Fibroblast of the conjunctiva (primary cell): Measurements from ENCODE around the gene ANKRD50.
A peak's percentile ranks its signal among the peaks of the same experiment; 100 is the strongest.

Source experiments
- DNase-seq: peaks from one replicate; pipeline ENCODE4 v3.0.0-alpha.2; 2010; ENCODE audit warnings: low read depth

Gene ANKRD50

DNA sequence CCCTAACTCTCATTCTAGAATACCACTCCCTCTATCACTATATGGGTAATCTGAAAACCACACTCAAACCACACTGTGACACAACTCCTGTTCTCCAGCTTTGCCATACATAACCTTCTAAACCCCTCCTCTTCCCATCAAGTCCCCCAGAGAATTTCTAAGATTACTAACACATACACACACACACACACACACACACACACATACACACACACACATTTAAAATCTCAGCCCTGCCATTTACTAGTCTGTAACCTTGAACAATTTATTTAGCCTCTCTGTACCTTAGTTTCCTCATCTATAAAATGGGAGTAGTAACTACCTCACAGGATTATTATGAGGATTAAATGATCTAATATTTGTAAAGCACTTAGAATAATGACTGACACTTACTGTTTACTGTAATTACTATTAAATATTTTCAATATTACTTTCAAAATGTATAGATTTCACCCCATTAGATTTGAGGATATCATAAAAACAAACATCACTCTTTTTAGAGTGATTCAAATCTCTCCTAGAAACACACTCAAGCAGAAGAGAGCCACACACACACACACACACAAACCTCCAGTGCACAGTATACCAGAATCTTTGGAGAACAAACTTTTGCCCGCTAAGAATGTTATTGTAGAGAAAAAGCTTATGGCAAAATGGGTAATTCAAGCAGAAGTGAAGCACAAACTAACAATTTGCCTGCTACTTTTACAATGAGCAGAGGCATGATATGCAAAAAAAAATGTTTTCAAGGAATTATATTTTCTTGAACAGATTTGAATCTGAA, 3.8 kb downstream of the ANKRD50 start:
- DNase-seq = no peak

DNA sequence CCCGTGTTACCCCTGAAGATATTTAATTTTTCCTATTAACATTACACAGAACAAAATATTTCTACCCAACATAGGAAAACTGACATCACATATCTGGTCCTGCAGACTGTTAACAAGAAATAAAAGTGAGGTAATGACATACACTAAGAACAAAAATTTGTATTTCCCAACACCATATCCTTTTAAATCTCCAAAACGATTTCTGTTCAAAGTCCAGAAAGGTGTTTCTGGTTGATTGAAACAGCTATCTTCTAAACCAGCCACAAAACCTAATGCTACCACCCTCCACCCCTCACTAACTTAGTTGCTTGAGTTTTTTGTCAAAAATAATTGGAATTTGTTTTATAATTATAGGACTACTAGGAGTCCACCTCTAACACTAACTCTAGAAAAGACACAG, 7.1 kb downstream of the ANKRD50 start:
- DNase-seq = no peak

DNA sequence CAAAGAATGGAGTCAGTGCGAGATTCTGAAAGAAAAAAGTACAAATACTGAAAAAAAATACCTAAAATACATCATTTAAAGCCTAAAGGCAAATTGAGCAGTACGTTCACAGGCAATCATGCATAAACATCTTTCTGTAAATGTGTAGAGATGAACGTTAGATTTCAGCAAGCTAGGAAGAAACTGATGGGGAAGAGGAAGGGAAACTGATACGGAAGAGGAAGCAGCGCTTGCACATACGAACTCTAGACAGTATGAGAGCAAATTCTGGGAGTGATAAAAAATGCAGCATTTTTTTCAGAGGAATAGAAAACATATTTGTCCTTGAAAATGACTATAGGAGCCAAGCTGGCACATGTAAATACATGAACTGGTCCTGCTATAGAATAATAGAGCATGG, 9.4 kb downstream of the ANKRD50 start:
- DNase-seq = no peak

DNA sequence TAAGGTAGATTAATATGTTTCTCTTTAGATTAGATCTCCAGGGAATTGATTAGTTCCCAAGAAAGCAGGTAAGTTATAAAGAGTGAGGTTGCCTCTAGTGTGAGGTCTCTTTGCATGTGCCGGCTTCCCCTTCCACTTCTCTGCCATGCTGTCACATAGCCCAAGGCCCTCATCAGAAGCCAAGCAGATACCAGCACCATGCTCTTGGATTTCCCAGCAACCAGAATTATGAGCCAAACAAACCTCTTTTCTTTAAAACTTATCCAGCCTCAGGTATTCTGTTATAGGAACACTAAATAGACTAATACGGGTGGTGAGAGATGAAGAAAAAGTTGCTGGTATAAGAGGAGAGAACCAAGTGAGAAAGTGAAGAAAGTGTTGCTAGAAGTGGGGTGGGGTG, 15.1 kb downstream of the ANKRD50 start:
- no peak for DNase-seq

DNA sequence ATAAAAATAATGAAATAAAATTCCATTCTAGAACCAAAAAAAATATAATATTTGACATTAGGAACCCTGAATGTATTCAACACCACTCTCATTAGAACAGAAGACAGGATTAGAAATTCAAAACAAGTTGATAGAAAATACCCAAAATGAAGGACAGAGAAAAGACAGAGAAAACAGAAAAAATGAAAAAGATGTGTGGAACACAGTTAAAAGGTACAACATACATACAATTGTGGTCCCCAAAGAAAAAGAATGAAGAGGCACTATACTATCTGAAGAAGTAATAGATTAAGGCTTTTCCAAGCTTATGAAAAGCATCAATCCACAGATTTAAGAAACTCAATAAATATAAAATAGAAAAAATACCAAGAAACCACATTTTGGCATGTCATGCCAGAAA, 16.4 kb downstream of the ANKRD50 start:
- DNase-seq = no peak

DNA sequence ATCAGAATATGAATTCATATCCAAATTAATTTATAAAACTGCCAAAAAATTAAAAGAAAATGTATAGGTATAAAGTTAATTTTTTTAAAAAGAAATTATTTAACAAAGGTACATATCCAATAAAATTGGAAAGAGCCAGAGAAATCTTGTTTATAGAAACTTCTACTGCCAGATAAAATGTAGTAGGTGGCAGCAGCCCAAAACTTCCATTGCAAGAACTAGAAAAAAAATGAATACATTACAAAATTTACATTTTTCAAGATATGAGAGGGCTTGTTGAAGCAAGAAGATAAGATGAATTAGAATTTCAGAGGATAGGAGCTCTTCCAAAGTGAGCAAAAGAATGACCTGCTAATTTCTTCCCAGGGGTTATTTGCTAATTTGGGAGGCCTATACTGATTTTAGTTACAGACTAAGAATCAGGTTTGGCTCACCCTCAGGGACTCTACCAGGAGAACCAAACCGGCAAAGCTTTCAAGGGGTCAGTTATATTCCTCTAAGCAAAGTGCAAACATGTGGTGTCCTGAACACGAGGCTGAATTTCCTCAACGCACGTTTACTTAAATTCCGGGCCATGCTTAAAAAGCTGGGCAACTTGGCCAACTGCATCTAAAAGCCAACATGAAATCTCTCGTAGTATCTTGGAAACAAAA, 17.5 kb downstream of the ANKRD50 start:
- no peak for DNase-seq

DNA sequence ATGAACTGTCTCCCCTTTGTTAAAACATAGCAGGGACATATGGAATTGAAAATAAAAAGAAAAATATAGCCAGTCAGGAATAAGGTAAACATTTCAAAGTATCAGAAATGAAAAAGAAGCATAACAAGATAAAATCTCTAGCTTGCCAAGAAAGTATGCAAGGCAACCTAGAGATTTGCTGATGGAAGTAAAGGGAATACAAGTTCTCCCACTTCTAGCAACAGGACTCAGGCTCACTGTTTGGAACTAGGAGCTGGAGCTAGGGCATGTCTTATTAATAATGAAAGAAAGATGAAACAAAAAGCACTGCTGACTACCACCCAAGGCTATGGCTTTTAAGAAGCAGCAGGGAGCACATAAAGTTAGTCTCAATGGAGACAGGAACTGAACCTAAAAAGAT, 18.2 kb downstream of the ANKRD50 start:
- no peak for DNase-seq

DNA sequence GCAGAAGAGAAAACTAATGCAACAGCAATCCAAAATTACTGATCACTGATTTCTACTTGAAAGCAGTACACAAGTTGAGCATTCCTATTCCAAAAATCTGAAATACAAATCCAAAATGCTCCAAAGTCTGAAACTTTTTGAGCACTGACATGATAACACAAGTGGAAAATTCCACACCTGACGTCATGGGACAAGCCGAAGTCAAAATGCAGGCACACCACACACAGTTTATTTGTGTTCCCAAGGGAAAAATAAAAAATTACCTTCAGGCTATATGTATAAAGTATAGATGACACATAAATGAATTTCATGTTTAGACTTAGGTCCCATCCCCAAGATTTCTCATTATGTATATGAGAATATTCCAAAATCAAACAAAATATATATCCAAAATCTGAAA, 20.7 kb downstream of the ANKRD50 start:
- DNase-seq = no peak

DNA sequence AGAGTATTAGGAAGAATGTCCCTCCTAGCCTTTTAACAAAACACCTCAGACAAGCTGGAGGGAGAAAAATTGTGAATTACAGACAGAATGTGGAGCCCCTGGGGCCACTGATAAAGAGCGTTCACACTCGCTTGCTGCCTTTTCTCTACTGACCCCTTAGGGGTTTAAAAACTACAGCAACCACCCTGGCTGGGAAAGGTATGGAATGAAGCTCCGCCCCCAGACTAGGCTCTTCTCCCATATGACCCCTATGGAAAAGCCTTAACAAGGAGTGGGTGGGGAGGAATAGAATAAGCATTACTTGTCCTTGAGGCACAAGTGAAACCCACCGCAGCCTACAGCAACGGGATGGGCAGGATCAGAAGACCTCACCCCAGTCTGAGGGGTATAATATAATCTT, 26.3 kb downstream of the ANKRD50 start:
- DNase-seq = no peak

DNA sequence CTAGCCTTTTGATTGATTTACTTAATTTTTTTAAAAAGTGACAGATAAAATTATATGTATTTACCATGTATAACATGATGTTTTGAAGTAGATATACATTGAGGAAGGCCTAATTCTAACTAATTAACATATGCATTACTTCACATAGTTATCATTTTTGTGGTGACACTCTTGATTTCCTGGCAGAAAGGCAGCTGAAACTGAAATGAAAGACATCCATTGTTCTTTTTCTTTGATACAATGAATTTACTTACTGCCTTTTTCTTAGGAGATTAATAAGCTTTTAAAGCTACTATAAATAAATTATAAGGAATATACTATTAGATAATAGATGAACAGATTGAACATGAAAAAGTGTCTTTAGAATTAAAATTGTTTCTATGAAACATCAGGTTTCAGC, 26.7 kb downstream of the ANKRD50 start:
- no peak for DNase-seq

DNA sequence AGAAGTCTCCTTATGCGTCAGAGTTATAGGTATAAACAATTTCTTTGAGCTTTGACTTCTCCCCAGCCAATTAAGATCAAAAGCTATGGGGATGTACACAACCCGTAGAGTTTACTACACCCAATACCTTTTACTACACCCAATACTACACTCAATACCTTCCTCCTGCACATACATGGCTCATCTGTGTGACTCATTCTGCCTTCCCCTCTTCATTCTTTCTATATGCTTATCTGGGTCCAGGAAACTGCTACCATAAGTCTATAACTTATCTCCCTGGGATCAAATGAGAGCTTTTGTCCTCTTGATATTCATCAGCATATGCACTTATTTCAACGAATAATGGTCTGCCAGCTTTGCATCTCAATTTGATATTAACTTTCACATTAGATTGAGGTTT, 28.2 kb downstream of the ANKRD50 start:
- DNase-seq = no peak

DNA sequence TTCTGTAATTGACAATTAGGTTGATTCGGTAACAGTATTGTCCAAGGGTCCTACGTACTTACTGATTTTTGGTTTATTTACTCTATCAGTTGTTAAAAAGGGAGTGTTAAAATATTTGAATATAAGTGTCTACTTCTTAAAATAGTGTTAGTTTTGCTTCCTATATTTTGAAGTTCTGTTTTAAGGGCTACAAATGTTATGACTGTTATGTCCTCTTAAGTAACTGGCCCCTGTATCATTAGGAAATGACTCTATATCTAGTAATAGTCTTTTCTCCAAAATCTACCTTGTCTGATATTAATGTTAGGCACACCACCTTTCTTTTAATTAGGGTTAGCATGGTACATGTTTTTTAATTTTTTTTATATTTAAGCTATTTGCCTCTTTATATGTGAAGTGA, 30.1 kb downstream of the ANKRD50 start:
- no peak for DNase-seq

DNA sequence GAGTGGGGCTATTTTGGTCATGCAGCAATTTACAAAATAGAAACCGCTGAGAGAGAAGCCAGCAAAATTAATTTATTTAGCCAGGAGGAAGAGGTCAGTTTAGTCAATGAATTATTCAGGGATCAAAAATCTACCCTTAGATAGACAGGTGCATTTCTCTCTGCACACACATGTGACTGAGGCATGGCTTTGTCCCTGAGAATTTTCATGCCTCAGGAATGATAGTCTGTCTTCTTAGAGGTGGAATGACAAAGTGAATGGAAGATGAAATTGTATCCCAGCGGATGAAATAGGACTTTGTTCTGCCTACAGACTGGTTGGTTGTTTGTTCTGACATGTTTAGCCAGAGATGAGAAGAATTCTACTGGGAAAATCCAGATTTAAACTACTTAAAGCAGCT, 46.0 kb downstream of the ANKRD50 start:
- no peak for DNase-seq

DNA sequence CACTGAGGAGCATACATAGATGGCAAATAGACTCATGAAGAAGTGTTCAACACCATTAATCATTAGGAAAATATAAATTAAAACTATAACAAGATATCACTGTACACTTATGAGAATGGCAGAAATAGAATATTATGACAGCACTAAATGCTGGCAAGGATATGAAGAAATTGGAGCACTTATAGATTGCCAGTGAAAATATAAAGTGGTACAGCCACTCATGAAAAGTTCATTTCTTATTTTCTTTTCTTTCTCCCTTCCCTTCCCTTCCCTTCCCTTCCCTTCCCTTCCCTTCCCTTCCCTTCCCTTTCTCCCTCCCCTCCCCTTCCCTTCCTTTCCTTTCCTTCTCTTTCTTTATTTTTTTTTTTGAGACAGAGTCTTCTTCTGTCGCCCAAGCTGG, 53.7 kb downstream of the ANKRD50 start:
- no peak for DNase-seq

DNA sequence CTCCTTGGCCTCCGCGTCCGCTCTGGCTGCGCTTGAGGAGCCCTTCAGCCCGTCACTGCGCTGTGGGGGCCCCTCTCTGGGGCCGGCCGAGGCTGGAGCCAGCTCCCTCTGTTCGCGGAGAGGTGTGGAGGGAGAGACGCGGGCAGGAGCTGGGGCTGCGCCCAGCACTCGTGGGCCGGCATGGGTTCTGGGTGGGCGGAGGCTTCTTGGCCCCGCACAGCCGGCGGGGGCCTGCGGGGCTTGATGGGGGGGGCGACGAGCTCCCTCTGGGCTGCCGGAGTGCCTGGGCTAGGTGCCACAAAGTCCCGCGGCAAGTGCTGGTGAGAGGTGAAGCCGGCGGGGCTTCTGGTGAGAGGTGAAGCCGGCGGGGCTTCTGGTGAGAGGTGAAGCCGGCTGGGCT, 61.9 kb downstream of the ANKRD50 start:
- DNase-seq = no peak

DNA sequence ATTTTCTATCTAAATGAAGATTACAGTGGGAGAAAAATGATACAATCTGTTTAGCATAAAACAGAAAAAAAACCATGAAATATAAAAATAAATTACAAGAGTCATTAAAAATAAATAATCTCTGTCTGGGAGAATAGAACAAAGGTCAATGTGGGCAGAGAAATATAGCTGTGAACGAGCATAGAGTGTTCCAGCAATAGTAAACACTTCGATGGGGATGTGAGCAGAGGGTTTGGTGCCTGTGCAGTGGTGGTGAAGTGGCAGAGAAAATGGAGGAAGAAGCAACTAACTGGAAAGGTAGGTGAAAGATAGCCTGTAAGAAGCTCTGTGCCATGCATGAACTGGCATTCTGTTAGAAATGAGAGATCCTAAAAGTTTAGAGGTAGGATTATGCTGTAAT, 64.9 kb downstream of the ANKRD50 start:
- DNase-seq = no peak

DNA sequence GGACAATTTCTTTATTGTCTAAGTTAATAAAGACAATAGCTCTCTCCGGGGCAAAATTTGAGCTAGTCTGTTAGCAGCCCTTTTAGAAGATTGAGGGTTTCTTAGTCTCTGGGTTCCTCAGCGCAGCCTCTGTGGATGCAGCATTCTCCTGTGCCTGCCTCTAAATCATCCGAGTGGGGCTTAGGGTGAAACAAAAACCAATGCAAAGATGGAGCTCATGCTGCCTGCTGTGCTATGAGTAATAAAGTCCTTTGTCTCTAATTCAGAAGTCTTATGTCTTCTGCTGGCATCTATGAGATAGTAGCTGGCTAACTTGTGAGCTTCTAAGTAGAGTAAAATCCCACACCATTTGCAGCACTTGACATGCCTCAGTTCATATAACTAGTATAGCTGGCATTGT, 67.9 kb downstream of the ANKRD50 start:
- DNase-seq = no peak

DNA sequence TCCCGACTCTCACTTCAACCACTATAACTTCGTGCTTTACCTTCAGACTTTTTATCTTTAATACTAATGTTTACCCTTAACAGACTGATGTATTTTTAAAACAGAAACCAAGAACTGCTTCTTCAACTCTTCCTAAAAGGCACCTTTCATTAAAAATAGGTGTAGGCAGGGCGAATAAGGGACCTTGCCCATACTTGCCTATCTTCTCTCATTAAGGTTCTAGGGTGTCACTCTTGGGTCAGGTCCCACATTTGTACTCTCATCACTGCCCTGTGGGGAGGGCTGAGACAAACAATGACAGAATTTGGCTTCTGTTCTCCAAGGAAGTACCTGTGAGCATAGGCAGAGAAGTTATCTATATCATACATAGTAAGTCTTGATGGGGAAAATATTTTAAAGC, 69.7 kb downstream of the ANKRD50 start:
- DNase-seq = no peak

DNA sequence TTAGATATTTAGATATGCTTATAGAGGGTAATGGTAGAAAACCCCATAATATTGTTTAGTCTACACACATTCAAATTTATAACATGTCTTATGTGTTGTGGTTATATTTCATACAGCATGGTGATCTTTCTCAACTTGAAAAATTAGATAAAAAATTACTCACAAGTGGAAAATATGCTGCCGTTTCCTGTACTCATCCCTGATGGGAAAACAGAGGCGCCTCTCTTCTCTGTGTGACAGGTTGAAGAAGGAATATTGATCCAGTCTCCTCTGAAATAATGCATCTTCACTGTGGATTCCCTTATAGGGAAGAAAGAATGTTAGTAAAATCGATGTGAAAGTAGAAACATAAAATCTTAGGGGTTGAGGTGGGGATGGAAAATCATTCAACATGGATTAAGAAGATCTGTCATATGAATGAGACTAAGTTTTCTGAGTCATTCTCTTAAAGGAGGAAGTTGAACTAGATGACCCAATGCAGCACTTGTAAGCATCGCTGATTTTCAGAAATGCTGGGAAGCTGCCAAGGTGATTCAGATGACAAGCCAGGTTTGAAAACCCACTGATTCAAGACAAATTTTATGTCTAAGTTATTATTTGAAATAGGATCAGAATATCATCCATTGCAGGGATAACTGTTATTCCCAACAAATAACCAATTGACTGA, 70.7 kb downstream of the ANKRD50 start:
- peak; percentile 72 for DNase-seq

DNA sequence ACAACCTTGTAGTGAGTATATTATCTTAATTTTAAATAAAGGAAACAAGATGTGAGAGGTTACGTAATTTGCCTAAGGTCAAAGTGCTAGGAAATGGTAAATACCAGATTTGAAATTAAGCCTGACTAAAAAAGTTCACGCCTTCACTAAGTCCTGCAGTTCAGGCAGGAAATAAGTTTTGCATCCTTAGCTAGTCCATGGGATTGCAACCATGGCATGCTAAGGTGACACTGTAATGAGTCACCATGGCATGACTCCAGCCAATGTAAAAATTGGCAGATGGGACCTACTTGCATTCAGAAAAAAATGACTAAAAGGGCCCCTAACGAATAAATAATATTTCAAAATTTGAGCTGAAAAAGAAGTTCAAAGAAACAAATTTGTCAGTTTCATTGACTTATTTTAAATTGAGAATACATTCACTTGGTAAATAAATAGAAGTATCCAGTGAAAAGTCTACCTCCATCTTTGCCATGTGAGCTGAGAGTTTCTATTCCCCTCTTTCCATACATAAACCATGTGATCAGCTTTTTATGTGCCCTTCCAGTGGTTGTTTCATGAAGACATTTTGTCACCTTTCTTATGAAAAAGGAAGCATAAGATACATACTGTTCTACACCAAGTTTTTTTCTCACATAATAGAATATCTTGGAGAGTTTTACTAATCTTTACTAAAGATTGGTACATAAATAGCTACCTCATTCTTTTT, 72.4 kb downstream of the ANKRD50 start:
- peak; percentile 68 for DNase-seq

DNA sequence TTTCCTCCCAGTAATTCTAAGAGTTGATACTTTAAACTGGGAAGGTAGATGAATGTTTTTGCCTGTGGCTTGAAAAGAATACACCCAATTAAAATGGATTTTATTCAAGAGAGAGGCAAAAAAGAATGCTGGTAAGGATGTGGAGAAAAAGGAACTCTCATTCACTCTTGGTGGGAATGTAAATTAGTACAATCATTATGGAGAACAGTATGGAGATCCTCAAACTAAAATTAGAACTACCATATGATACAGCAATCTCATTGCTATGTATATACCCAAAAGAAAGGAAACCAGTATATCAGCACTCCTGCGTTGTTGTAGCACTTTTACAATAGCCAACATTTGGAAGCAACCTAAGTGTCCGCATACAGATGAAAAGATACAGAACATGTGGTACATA, 75.2 kb downstream of the ANKRD50 start:
- DNase-seq = no peak

DNA sequence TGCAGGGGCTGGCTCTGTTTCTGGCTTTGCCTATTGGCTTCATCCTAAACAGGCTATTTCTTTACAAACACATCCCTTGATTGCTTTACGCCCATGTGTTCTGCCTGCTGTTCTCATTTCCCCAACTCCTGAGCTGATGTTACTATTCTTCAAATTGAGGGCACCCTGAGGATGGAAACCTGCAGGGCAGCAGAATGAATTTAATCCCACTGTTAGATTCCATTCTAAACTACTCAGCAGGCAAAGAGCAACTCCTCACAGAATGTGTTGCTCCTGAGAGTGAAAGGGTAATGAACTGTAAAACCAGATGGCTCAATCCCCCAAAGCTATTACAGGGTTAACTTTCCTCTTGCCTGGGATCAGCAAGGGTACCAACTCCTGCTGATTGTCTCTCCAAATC, 75.7 kb downstream of the ANKRD50 start:
- DNase-seq = no peak

DNA sequence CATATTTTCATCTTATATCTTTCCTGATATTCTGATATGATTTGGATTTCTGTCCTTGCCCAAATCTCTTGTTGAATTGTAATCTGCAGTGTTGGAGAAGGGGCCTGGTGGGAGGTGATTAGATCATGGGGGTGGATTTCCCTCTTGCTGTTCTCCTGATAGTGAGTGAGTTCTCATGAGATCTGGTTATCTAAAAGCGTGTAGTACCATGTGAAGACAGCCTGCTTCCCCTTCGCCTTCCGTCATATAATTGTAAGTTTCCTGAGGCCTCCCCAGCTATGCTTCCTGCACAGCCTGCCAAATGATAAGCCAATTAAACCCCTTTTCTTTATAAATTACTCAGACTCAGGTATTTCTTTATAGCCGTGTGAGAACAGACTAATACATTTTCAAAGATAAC, 77.2 kb downstream of the ANKRD50 start:
- no peak for DNase-seq
